KMS-11 (cell line): ENCODE measurements around the gene GLUD1.
"Not testable (repeated sequence)": the region's sequence is repeated elsewhere in the genome, so short reads cannot be mapped to it uniquely, and the experiment has no call there.

Experiments used
- H2AFZ ChIP-seq: fragments of 200-600 bp; sonication (generic); 2 replicates; pipeline ENCODE4 v1.6.1; 2016; ENCODE audit warnings: antibody characterized with exemption, mixed run types, low read depth
- H3K27ac ChIP-seq: fragments of 200-600 bp; sonication (generic); 2 replicates; pipeline ENCODE4 v1.6.1; 2016; ENCODE audit warnings: mild to moderate bottlenecking, mixed run types
- H3K27me3 ChIP-seq: fragments of 200-600 bp; sonication (generic); 2 replicates; pipeline ENCODE4 v1.6.1; 2017; ENCODE audit warnings: mild to moderate bottlenecking, low read depth, mixed run types, moderate library complexity; ENCODE audit not compliant: insufficient read depth
- H3K36me3 ChIP-seq: fragments of 200-600 bp; sonication (generic); 2 replicates; pipeline ENCODE4 v1.6.1; 2017; ENCODE audit warnings: mild to moderate bottlenecking, mixed run types; ENCODE audit not compliant: insufficient read depth
- H3K4me1 ChIP-seq: fragments of 200-600 bp; sonication (generic); 2 replicates; pipeline ENCODE4 v1.6.1; 2016; ENCODE audit warnings: mild to moderate bottlenecking, low read depth, mixed run types; ENCODE audit not compliant: poor library complexity, severe bottlenecking
- H3K4me2 ChIP-seq: fragments of 200-600 bp; sonication (generic); 2 replicates; pipeline ENCODE4 v1.7.0; 2016; ENCODE audit warnings: mild to moderate bottlenecking, mixed run types
- H3K4me3 ChIP-seq: fragments of 200-600 bp; sonication (generic); IDR thresholded peaks from 2 replicates; pipeline ENCODE4 v1.6.1; 2017; ENCODE audit warnings: low read depth, low read length, mixed read lengths; ENCODE audit not compliant: insufficient read depth
- H3K79me2 ChIP-seq: fragments of 200-600 bp; sonication (generic); 2 replicates; pipeline ENCODE4 v1.6.1; 2016; ENCODE audit warnings: low read depth, mixed run types; ENCODE audit not compliant: insufficient read depth
- H3K9ac ChIP-seq: fragments of 200-600 bp; sonication (generic); 2 replicates; pipeline ENCODE4 v1.6.1; 2016; ENCODE audit warnings: mild to moderate bottlenecking, mixed run types
- H4K20me1 ChIP-seq: fragments of 200-600 bp; sonication (generic); 2 replicates; pipeline ENCODE4 v1.6.1; 2016; ENCODE audit warnings: mild to moderate bottlenecking, mixed run types; ENCODE audit not compliant: insufficient read depth
- CTCF ChIP-seq: fragments of 200-600 bp; sonication (generic); conservative IDR thresholded peaks from 2 replicates; pipeline ENCODE4 v1.6.1; 2017; ENCODE audit warnings: low read depth, mild to moderate bottlenecking, antibody characterized with exemption, low read length, moderate library complexity, mixed read lengths

GLUD1 gene

GRCh38 chr10:87080621-87081020, 14.0 kb downstream of the GLUD1 start:
- not testable (repeated sequence) for H3K36me3 ChIP-seq, H2AFZ ChIP-seq, H3K9ac ChIP-seq, H3K4me2 ChIP-seq, H3K27me3 ChIP-seq, H3K27ac ChIP-seq, H4K20me1 ChIP-seq, H3K4me3 ChIP-seq
- peaks cover 44% of the 10 kb centered on the region for H3K4me1 ChIP-seq
- H3K79me2 ChIP-seq, result peaks cover 57% of the 10 kb centered on the region

GRCh38 chr10:87079106-87079836, 15.4 kb downstream of the GLUD1 start:
- no peak for TF ChIP-seq CTCF
- H3K79me2 ChIP-seq, result peaks cover 44% of the 10 kb centered on the region
- no peak overlapping the region for H2AFZ ChIP-seq
- H3K4me1 ChIP-seq, result peaks cover 30% of the 10 kb centered on the region
- H4K20me1 ChIP-seq, result no peaks in the 10 kb centered on the region
- no peaks in the 10 kb centered on the region for H3K36me3 ChIP-seq
- no peak overlapping the region for H3K4me3 ChIP-seq
- H3K9ac ChIP-seq, result no peak overlapping the region
- no peak overlapping the region for H3K27ac ChIP-seq
- no peaks in the 10 kb centered on the region for H3K27me3 ChIP-seq
- no peak overlapping the region for H3K4me2 ChIP-seq

- H3K27me3 ChIP-seq, H3K27ac ChIP-seq, H3K4me3 ChIP-seq: not testable (repeated sequence)
These were observed 18.2 kb downstream of the GLUD1 start for GRCh38 chr10:87076421-87076820.

GRCh38 chr10:87072449-87072848, 22.2 kb downstream of the GLUD1 start:
- Histone ChIP-seq H3K4me3 (no peak overlapping the region), H3K27ac (no peak overlapping the region), H4K20me1 (no peaks in the 10 kb centered on the region), H3K36me3 (no peaks in the 10 kb centered on the region), H3K79me2 (peaks cover 1% of the 10 kb centered on the region), H3K4me1 (no peaks in the 10 kb centered on the region), H2AFZ (no peak overlapping the region), H3K27me3 (no peaks in the 10 kb centered on the region), H3K9ac (no peak overlapping the region), H3K4me2 (no peak overlapping the region)
- no peak for TF ChIP-seq CTCF

More at GRCh38 chr10:87076421-87076820, 18.2 kb downstream of the GLUD1 start:
- H3K4me2 ChIP-seq, H3K36me3 ChIP-seq, H2AFZ ChIP-seq, H3K4me1 ChIP-seq, H4K20me1 ChIP-seq, H3K9ac ChIP-seq: not testable (repeated sequence)
- peaks cover 20% of the 10 kb centered on the region; the same call in 1 of the 2 replicates for H3K79me2 ChIP-seq

- Histone ChIP-seq H3K9ac (no peak overlapping the region), H3K4me1 (no peaks in the 10 kb centered on the region), H3K36me3 (peaks cover 4% of the 10 kb centered on the region; the same call in 1 of the 2 replicates), H4K20me1 (no peaks in the 10 kb centered on the region), H3K27me3 (no peaks in the 10 kb centered on the region), H3K79me2 (no peaks in the 10 kb centered on the region; the same call in 1 of the 2 replicates), H2AFZ (no peak overlapping the region), H3K4me3 (no peak overlapping the region), H3K27ac (no peak overlapping the region), H3K4me2 (no peak overlapping the region)
- no peak for TF ChIP-seq CTCF
These were observed 26.4 kb downstream of the GLUD1 start for GRCh38 chr10:87068281-87068680.
